B cell (primary cell): ENCODE results near the gene DGKZ. TPM values are rescaled to one million over a fixed set of nuclear protein-coding genes. Genes with fewer than 3 reads are reported as not detected.

Source experiments
- ATAC-seq: fragments of 200-7000 bp; cut with Tn5 transposase; one replicate; pipeline ENCODE4 v1.10.0; 2021; ENCODE audit warnings: low read depth, mild to moderate bottlenecking, moderate number of reproducible peaks, moderate library complexity
- CTCF ChIA-PET: fragments of 350-600 bp; sonication (Branson Sonifier 250); formaldehyde crosslinking; loops from one replicate; lab custom pipeline; 2021; ENCODE audit warnings: antibody characterized with exemption, inconsistent platforms; lab: Charles Lee
- POLR2A ChIA-PET: fragments of 350-600 bp; sonication (Branson Sonifier 250); formaldehyde crosslinking; loops from one replicate; lab custom pipeline; 2021; ENCODE audit warnings: antibody characterized with exemption; lab: Charles Lee
- DNase-seq: peaks from one replicate; pipeline ENCODE4 v3.0.0; 2013
- H2AFZ ChIP-seq: 2 replicates; pipeline ENCODE4 v1.6.1; 2012; ENCODE audit warnings: mild to moderate bottlenecking, low read depth, low read length; ENCODE audit not compliant: insufficient read depth, poor library complexity, severe bottlenecking
- H3K27ac ChIP-seq, 2 donors: 1 replicate in 1 of 2; 2 replicates in 1 of 2; pipeline ENCODE4 v1.5.1; 2012 to 2013; ENCODE audit warnings: low read length in 2 of 2, mild to moderate bottlenecking in 2 of 2, moderate library complexity in 1 of 2
- H3K27me3 ChIP-seq, 4 experiments: fragments of 200-600 bp in 1 of 4; sonication (generic) in 1 of 4; replicated peaks in 1 of 4; 1 replicate in 2 of 4; 2 replicates in 2 of 4; pipeline versions ENCODE4 v1.6.1 to v1.7.0; 2013 to 2016; ENCODE audit warnings: low read length in 3 of 4, mild to moderate bottlenecking in 2 of 4, mixed read lengths in 1 of 4, moderate library complexity in 1 of 4; ENCODE audit not compliant: insufficient read depth in 4 of 4, control insufficient read depth in 3 of 4; ENCODE audit errors: control extremely low read depth in 1 of 4
- H3K36me3 ChIP-seq, 2 experiments: replicated peaks in 1 of 2; 1 replicate in 1 of 2; 2 replicates in 1 of 2; pipeline versions ENCODE4 v1.6.1 to v1.7.1; 2013; ENCODE audit warnings: low read length in 1 of 2; ENCODE audit not compliant: insufficient read depth in 2 of 2, control insufficient read depth in 1 of 2; ENCODE audit errors: control extremely low read depth in 1 of 2, extremely low read depth in 1 of 2
- H3K4me1 ChIP-seq, 2 donors: fragments of 200-600 bp in 1 of 2; sonication (generic) in 1 of 2; 1 replicate in 1 of 2; 2 replicates in 1 of 2; pipeline versions ENCODE4 v1.5.1 to v1.6.1; 2013 to 2017; ENCODE audit warnings: low read length in 2 of 2; ENCODE audit not compliant: control insufficient read depth in 2 of 2, insufficient read depth in 2 of 2
- H3K4me2 ChIP-seq: replicated peaks from 2 replicates; pipeline ENCODE3; 2012; ENCODE audit warnings: mild to moderate bottlenecking, low read depth, low read length; ENCODE audit not compliant: poor library complexity, severe bottlenecking
- H3K4me3 ChIP-seq, 5 experiments: fragments of 200-600 bp in 1 of 5; sonication (generic) in 1 of 5; 1 replicate in 3 of 5; 2 replicates in 2 of 5; pipeline versions ENCODE4 v1.5.1 to v1.7.0; 2011 to 2016; ENCODE audit warnings: low read length in 4 of 5, mild to moderate bottlenecking in 4 of 5, low read depth in 2 of 5, control low read depth in 1 of 5, moderate library complexity in 1 of 5; ENCODE audit not compliant: insufficient read depth in 1 of 5; ENCODE audit errors: control extremely low read depth in 1 of 5, extremely low read depth in 1 of 5
- H3K79me2 ChIP-seq: fragments of 200-600 bp; sonication (generic); one replicate; pipeline ENCODE4 v1.6.0; 2016; ENCODE audit warnings: low read length; ENCODE audit not compliant: control insufficient read depth, insufficient read depth
- H3K9ac ChIP-seq: fragments of 200-600 bp; sonication (generic); 2 replicates; pipeline ENCODE4 v1.6.1; 2017; ENCODE audit warnings: mild to moderate bottlenecking, low read length, moderate library complexity
- H3K9me3 ChIP-seq, 3 donors: one replicate each; pipeline versions ENCODE4 v1.6.1 to v1.7.1; 2013; ENCODE audit warnings: low read length in 2 of 3; ENCODE audit not compliant: control insufficient read depth in 2 of 3, insufficient read depth in 1 of 3; ENCODE audit errors: control extremely low read depth in 1 of 3
- H4K20me1 ChIP-seq: 2 replicates; pipeline ENCODE4 v1.6.0; 2012; ENCODE audit warnings: mild to moderate bottlenecking, low read length; ENCODE audit not compliant: insufficient read depth, control insufficient read depth, poor library complexity, severe bottlenecking
- H3K27ac Mint-ChIP-seq: one replicate; pipeline ENCODE4 v1.8.0; 2021; ENCODE audit warnings: mixed read lengths
- H3K27me3 Mint-ChIP-seq: one replicate; pipeline ENCODE4 v1.8.0; 2021; ENCODE audit warnings: mixed read lengths
- H3K4me1 Mint-ChIP-seq: one replicate; pipeline ENCODE4 v1.8.0; 2021; ENCODE audit warnings: mixed read lengths
- H3K4me3 Mint-ChIP-seq: one replicate; pipeline ENCODE4 v1.8.0; 2021; ENCODE audit warnings: mixed read lengths
- H3K9me3 Mint-ChIP-seq: one replicate; pipeline ENCODE4 v1.8.0; 2022; ENCODE audit warnings: mixed read lengths; ENCODE audit not compliant: insufficient read depth
- EZH2 ChIP-seq: IDR thresholded peaks from 2 replicates; pipeline ENCODE4 v1.6.1; 2012; ENCODE audit warnings: borderline replicate concordance, low read depth, mild to moderate bottlenecking, moderate library complexity, low read length; ENCODE audit not compliant: insufficient read depth, poor library complexity, severe bottlenecking
- WGBS: methylation state at CpG from one replicate; pipeline ENCODE4 v1.1.5; 2013; ENCODE audit warnings: missing lambda C conversion rate; ENCODE audit not compliant: insufficient coverage; 5-methylcytosine and 5-hydroxymethylcytosine counted together
- intact Hi-C: fragments of 100-400 bp; cut with micrococcal nuclease; formaldehyde crosslinking; loops from one replicate; pipeline ENCODE4 v1.10.0; 2022
- polyA plus RNA-seq: library from polyadenylated mRNA; depleted of rRNA; stranded (reverse); fragments of >200 nt; gene quantifications from 2 replicates; pipeline ENCODE4 v1.2.3, GENCODE V29; 2012
- total RNA-seq, 2 donors: library from RNA; stranded (reverse); fragments of 120-200 nt in 1 of 2; gene quantifications; 1 replicate in 1 of 2; 2 replicates in 1 of 2; pipeline versions ENCODE4 v1.2.3 to v1.2.4, GENCODE V29; 2013 to 2022
- TF ChIP-seq, protein P1 (sequence below): fragments of 200-600 bp; IDR thresholded peaks from one replicate; pipeline ENCODE4 v1.8.0; 2022; ENCODE audit warnings: antibody characterized with exemption, mild to moderate bottlenecking

Gene DGKZ
- total and polyA plus RNA-seq, 2 donors (not counting 1 experiment from before 2014, with no cell fraction given): 56.6 to 79.5 TPM

DNA sequence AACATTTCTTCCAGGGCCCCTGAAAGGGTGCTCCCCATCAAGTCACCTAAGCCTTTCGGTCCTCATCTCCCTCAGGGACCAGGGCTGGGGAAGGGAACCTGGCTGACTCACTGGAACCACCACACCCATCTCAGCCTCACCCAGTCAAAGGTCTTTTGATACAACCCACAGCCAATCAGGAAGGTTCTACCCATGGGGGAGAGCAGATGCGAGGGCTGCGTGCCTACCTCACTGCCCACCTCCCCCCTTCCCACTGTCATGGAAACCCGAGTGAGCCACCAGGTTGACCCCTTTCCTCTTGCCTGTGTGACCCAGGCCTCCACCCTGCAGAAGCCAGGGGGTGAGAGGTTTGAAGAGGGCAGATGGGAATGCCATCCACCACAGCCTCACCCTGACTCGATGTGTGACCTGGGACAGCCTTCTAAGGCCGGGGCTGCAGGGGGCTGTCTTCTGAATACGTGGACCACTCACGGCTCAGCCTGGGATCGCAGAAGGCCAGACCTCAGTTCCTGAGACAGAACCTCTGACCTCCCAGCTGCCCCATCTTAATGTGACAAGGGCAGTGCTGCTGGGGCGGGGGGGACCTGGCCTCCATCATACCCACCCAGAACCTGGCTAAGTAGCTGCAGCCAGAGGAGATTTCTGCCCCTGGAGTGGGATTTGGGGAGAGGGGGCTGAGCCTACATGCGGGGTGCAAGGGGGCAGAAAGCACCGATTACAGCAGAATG lies 36.9 kb downstream of the DGKZ start:
- ATAC-seq (no peak), DNase-seq (no peak)
- Histone ChIP-seq H3K4me2 (no peak overlapping the region), H3K9me3 (peaks cover 0 to 26% (median 0%) of the 10 kb centered on the region in 3 donors), H3K27me3 (peaks cover 0 to 75% (median 38%) of the 10 kb centered on the region in 4 experiments), H4K20me1 (no peaks in the 10 kb centered on the region), H3K79me2 (no peaks in the 10 kb centered on the region), H3K9ac (no peak overlapping the region), H3K4me1 (peaks cover 15 to 24% of the 10 kb centered on the region in 2 donors), H3K4me3 (no peak overlapping the region), H2AFZ (no peak overlapping the region), H3K36me3 (no peaks in the 10 kb centered on the region), H3K27ac (no peak overlapping the region)
- Mint-ChIP-seq H3K9me3 (no peaks in the 10 kb centered on the region), H3K27me3 (peaks cover 56% of the 10 kb centered on the region), H3K4me3 (no peak overlapping the region), H3K4me1 (peaks cover 9% of the 10 kb centered on the region), H3K27ac (no peak overlapping the region)
- ChIA-PET CTCF (no interaction called here), POLR2A (no interaction called here)
- intact Hi-C loops: loop anchor here (5.0 kb wide), 1 partner anchor 37 kb away; the partner anchor contains the start of gene DGKZ
- WGBS: 81% methylated on average over 6 of the region's 12 CpGs
- TF ChIP-seq EZH2: no peak
- TF ChIP-seq, protein P1, sequence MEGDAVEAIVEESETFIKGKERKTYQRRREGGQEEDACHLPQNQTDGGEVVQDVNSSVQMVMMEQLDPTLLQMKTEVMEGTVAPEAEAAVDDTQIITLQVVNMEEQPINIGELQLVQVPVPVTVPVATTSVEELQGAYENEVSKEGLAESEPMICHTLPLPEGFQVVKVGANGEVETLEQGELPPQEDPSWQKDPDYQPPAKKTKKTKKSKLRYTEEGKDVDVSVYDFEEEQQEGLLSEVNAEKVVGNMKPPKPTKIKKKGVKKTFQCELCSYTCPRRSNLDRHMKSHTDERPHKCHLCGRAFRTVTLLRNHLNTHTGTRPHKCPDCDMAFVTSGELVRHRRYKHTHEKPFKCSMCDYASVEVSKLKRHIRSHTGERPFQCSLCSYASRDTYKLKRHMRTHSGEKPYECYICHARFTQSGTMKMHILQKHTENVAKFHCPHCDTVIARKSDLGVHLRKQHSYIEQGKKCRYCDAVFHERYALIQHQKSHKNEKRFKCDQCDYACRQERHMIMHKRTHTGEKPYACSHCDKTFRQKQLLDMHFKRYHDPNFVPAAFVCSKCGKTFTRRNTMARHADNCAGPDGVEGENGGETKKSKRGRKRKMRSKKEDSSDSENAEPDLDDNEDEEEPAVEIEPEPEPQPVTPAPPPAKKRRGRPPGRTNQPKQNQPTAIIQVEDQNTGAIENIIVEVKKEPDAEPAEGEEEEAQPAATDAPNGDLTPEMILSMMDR: no peak

DNA sequence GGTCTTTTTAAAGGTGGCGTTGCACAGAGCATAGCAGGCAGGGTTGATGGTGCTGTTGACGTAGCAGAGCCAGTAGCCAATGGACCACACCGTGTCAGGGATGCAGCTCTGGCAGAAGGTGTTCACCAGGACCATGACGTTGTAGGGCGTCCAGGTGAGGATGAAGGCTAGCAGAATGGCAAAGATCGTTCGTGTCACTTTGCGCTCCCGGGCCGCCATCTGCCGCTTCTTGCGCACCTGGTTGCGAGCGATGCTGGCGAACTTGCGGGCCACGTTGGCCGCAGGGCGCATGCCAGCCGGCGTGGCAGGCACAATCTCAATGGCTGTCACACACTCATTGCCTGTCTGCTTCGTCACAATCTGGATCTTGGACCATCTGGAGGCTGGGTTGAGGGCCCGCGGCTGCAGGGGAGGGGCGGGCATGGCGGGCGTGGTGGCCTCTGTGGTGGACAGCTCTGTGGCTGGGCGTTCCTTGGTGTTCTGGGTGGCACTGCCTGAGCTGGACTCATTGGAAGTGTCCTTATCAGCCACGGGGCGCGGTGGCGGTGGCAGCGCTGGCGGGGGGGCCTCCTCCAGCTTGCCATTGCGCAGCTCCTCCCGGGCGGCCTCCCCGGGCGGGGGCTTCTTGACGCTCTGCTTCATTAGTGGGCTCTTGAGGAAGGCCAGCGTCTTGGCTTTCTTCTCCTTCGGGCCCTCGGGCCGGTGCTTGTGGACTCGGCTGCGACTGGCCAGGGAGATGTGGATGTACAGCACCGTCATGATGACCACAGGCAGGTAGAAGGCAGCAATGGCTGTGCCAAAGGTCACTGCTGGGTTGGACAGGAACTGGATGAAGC lies 38.1 kb downstream of the DGKZ start:
- H3K4me1 ChIP-seq: peaks cover 27 to 36% of the 10 kb centered on the region in 2 donors
- H3K4me1 Mint-ChIP-seq: peaks cover 12% of the 10 kb centered on the region
- TF ChIP-seq, protein P1: no peak
- no peaks in the 10 kb centered on the region for H4K20me1 ChIP-seq
- no peaks in the 10 kb centered on the region for H3K36me3 ChIP-seq
- H3K27me3 ChIP-seq: peaks cover 0 to 87% (median 49%) of the 10 kb centered on the region in 4 experiments
- ChIA-PET POLR2A (no interaction called here), CTCF (no interaction called here)
- no peak overlapping the region for H3K27ac Mint-ChIP-seq
- no peak overlapping the region for H3K4me3 ChIP-seq
- H3K4me3 Mint-ChIP-seq: no peak overlapping the region
- H3K4me2 ChIP-seq: no peak overlapping the region
- no peak overlapping the region for H2AFZ ChIP-seq
- H3K79me2 ChIP-seq: no peaks in the 10 kb centered on the region
- H3K27ac ChIP-seq: no peak overlapping the region
- H3K9ac ChIP-seq: no peak overlapping the region
- H3K27me3 Mint-ChIP-seq: peaks cover 60% of the 10 kb centered on the region
- DNase-seq (no peak), ATAC-seq (no peak)
- intact Hi-C loops: no loop called here
- 99% methylated on average over 45 of the region's 47 CpGs for WGBS
- H3K9me3 Mint-ChIP-seq: no peaks in the 10 kb centered on the region
- peaks cover 0 to 33% (median 0%) of the 10 kb centered on the region in 3 donors for H3K9me3 ChIP-seq
